Activated CD4-positive, alpha-beta T cell treated with anti-CD3 and anti-CD28 coated beads for 48 hours (primary cell): ENCODE measurements around the gene PRSS8.

Source experiments
- DNase-seq: peaks from one replicate; pipeline ENCODE4 v3.0.0-alpha.2; 2020

The PRSS8 gene

DNA sequence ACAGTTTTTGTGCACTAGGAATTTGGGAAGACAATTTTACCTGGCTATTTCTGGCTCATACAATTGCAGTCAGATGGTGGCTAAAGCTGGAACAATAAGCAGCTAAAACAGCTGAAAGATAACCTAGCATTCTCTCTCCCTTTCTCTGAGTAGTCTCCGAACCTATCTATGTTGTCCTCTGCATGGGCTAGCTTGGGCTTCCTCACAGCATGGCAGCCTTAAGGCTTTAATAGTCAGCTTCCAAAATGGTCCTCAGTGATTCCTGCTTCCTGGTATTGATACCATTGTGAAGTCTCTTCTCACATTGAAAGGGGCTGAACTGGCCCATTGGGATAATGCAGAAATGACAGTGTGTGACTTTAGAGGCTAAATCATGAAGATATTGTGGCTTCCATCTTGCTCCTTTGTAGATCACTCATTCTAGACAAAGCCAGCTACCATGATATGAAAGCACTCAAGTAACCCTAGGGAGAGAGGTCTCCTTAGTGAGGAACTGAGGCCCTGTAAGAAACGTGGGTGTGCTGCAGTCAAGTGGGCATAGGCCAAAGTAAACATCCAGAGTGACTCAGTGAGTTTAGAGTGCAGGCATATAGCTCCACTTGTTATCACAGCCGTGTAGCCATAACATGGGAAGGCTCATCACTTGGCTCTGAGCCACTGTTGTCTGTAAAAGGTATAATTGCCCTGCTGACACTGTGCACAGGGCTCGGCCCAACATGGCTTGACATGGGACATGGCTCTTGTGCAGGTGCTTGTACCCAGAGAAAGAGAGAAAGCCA lies 35.5 kb downstream of the PRSS8 start:
- no peak for DNase-seq

DNA sequence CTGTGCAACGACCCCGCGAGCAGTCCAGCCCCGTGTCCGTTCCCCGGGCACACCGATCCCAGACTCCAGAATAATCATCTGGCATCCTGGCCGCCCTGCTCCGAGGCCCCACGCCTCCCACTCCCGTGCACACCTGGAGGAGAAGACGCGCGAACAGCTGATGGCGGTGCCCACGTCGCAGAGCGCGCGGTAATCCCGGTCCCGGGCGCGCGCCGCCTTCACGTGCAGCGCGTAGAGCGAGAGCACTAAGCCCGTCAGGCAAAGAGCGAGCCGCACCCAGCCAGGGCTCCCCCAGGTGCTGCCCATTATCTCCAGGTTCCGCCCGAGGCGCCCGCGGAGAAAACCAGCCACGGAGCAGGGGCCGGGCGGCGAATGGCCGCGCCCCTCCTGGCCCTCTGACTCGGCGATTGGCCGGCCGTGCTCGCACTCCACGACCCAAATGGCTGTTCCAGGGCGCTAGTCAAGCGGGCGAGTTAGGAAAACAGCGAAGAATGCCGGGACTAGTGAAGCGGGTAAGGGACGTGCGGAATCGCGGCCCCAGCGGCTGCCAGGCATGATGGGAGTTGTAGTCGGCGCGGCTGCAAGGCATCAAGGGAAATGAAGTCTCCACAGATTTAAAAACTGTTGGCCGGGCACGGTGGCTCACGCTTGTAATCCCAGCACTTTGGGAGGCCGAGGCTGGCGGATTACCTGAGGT lies 41.0 kb downstream of the PRSS8 start, which contains the start of gene VKORC1:
VKORC1 (minus strand) TSS at position 374 of the 697 bp plus-strand sequence; CDS start at position 306, 68 bp downstream.
- peak; percentile 95 for DNase-seq

DNA sequence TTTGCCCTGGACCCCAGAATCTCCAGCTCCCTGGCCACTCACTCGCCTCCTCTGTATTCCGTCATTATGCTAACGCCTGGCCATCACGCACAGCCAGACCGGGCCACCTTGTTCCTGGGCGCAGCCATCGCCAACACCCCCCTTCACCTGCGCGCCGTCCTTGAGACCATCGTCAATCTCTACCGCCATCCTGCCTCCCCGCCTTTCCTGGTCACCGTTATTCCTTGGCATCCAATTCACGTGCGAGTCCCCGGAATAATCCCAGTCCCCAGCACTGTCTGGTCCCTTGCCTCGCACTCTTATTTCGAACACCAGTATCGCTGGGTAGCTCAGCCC lies 41.5 kb downstream of the PRSS8 start:
- no peak for DNase-seq

DNA sequence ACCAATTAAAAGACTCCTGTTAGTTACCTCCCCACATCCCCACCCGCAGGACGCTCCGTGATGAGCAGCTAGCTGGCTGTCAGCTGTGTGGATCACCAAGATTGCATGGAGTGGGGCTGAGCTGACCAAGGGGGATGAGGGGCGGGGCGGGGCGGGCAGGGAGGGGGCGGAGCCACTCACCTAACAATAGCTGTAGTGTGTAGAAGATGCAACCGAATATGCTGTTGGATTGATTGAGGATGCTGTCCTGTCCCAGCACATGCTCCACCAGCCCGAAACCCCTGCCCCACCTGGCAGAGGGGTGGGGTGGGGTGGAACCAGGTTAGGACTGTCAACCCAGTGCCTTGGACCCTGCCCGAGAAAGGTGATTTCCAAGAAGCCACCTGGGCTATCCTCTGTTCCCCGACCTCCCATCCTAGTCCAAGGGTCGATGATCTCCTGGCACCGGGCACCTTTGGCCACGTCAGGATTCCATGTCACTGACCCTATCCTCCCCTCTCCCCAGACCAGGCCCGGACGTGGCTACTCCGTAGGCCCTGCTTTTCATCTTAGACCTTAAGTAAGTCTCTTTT lies 42.3 kb downstream of the PRSS8 start:
- DNase-seq: no peak

DNA sequence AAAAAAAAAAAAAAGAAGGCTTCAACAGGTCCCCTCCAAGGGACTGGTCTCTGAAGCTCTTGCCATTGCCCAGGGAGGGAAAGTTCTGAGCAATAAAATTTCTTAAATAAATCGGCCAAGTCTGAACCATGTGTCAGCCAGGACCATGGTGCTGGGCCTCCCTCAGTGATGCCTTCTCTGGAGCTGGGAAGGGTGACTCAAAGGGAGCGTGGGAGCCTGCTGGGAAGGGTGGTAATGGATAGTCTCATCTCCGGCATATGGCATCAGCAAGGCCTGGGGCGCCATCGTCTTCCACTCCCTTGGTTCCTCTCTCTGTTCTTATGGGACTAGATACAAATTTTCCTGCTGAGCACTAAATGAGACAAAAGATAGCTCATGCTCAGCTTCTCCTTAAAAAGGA lies 43.2 kb downstream of the PRSS8 start:
- no peak for DNase-seq

DNA sequence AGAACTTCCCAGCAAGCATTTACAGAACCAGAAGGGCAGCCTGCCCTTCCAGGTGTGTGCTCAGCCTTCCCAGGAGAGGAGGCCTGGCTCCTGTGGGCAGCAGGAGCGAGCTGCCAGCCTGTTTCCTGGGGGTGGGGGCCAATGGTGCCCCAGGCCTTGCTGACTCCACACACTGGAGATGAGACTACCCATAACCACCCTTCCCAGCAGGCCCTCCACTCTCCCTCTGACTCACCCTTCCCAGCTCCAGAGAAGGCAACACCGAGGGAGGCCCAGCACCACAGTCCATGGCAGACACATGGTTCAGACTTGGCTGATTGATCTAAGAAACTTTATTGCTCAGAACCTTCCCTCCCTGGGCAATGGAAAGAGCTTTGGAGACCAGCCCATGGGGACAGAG lies 45.0 kb downstream of the PRSS8 start:
- DNase-seq: no peak

DNA sequence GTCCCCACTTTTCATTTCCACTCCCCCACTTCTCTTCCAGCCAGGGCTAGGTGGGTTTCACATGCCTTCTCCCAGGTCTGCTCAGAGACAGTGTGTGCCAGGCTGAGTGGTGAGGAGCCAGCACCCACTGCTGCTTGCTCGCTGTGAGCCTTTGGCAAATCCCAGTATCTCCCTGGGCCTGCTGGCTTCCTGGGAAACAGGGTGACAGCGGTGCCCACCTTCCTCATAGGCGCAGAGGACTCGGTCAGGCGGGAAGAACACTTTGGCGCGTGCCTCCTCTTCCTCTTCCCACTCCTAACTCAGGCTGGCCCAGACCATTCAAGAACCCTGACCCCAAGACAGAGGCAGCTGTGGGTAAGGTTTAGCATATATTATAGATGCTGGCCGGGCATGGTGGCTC lies 46.3 kb downstream of the PRSS8 start:
- no peak for DNase-seq

DNA sequence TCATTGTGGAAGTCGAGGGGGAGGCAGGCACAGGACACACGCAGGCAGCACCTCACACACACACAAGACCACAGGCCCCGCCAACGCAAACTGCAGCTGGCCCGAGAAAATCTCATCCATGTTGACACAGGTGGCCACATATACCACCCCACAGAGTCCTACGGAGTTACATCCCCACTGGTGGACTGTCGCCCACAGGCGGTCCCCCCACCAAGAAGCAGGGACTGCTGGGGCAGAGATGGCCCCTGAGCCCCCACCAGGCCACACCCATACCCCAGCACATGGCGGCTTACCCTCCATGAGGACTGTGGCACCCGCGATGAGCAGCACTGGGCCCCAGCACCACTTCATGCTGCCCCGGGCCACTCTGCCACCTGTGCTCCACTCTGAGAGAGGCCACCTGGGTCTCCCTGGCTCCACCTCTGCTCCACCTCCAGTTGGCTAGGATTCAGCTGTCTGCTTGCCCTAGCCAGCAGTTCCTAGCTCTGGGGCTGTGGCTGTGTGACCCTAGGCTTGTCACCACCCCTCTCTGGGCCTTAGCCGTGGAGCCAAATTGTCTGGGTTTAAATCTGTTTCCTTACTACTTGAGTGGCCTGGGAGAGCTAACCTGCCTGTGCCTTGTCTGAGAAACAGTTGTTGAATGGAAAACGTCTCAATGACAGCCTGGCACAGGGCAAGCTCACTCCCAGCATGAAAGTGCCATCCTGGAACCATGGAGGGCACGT lies 46.9 kb downstream of the PRSS8 start, which contains the start of gene PRSS53:
PRSS53 (minus strand) TSS at position 485 of the 725 bp plus-strand sequence; CDS start at position 351, 134 bp downstream.
- DNase-seq: no peak

DNA sequence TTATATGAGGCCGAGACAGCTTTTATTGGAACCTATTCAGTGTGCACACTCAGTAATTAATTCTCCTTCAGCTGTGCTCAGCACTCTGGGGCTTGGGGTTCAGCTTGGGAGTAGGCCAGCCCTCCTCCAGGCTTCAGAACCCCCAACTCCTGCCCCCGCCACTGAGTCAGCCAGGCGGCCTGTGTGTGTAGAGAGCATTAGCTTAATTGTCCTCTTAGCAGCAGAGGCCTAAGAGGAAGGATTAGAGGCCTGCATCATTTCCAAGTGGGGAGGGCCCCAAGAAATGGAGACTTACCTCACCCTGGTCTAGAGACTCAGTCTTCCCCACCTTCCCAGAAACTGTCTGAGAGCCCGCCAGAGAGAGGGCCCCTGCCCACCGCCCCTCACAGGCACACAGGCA lies 47.6 kb downstream of the PRSS8 start:
- no peak for DNase-seq

DNA sequence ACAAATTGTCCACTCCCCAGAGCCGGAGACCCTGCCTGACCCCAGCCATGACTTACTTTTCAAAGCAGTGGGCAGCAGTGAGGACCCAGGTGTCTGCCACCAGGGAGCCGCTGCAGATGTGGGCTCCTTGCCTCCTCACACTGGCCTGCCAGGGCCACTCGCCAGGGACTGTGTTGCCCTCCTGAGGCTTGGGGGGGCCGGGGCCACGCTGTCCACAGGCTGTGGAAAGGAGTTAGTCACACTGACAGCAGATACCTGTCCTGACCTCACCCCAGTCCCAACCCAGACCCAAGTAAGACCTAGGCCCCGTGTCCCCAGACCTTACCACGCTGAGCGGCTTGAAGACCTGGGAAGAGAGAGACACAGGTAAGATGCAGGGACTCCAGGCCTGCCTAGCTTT lies 48.0 kb downstream of the PRSS8 start:
- no peak for DNase-seq

DNA sequence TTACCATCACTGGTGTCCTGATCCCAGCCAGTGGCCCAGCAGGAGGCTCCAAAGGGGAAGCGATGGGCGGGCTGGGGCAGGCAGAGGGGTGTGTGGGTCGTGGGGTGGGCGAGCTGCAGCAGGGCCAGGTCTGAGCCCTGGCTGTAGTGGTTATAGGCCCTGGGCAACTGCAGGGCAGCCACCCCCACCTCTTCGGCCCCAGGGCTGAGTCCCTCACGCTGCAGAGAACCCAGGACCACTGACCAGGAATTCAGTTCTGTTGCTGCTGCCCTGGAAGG lies 49.0 kb downstream of the PRSS8 start:
- DNase-seq: no peak

DNA sequence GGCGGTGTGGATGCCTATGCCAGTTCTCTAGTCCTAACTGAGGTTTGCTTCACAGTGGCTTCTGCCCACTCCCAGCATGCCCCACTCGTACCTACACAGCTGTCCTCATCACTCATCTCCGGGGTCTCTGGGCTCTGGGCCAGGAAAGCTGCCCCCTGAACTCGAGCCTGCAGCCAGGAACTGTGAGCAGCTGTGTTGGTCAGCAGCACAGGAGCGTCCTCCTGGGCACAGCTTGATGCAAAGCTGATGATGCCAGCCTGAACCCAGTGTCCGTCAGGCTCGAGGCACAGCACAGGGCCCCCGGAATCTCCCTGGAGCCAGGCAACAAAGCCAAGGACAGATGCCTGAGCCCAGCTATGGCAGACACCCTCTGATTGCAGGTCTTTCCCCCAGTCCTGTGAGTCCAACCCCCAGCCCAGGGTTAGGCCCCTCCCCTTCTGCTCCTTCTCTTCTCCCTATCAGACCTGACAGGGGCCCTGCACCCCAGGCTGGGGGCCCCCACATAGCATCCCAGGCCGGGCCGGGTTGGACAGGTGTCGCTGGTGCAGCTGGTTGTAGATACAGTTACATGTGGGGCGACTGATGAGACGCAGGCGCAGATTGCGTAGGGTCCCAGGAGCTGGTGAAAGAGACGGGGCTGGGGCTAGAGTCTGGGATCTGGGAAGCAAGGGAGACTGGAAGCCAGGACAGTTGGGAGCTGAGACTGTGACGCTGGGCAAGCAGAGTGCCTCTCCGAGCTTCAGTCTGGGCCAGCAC lies 49.5 kb downstream of the PRSS8 start:
- DNase-seq: no peak

DNA sequence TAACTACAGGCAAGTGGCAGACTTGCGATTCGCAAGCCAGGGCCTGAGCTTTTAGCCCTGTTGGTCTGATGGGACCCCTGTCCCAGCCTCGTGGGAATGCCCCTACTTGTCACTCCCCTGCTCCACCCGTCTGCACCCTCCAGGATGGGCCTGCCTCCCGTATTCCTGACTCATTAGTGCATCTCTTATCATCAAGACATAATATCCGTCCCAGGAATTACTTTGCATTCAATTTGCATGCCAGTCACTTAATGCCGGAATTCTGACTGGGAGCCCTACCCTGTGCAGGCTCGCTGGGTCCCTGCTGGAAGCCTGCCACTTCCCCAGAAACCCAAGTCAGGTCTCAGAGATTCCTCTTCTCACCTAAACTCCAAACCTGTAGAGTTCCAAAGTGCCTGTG lies 50.1 kb downstream of the PRSS8 start:
- DNase-seq: no peak

DNA sequence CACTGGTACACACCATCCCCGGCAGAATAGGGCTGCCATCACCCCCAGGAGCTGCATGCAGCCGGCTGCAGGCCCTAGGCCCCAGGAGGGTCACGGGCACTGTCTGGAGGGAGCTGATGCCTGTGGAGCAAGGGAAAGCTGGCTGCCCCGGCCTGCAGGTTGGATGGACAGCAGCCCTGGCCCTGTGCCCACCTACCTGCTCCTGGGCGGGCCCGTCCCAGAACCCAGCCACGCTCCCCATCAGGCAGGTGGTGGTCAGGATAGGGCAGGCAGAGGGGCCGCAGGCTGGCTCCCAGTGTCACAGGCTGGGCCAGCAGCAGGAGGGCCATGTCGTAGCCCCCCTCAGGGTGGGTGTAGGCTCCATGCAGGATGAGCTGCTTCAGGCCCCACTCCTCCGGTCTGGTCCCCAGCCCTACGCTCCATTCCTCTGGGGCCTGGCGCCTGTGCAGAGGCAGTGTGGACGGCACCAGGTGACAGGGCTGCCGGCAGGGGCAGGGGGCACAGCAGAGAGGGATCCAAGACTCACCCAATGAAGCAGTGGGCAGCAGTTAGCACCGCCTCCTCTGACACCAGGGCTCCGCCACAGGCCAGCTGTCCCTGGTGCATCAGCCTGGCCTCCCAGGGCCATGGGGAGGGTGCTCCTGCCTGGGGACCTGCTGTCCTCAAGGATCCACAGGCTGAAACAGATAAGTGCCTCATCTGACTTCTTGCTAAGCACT lies 50.8 kb downstream of the PRSS8 start:
- DNase-seq: no peak

DNA sequence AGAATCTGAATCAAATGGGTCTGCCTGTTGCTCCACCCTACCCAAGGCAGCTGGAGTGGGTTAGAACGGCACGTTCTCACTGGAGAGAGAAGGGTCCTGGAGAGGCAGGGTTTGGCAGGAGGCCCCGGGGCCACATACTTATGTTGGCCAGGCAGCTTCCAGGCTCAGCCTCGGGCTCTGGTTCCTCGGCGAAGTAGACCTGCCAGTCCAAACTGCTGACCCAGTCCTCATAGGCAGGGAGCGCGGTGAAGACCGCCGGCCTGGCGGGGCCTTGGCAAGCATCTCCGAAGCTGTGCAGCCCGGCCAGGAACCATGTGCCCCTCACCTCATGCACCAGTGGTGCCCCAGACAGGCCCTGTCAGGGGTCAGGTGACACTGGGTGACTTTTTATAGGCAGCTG lies 51.5 kb downstream of the PRSS8 start:
- DNase-seq: no peak

DNA sequence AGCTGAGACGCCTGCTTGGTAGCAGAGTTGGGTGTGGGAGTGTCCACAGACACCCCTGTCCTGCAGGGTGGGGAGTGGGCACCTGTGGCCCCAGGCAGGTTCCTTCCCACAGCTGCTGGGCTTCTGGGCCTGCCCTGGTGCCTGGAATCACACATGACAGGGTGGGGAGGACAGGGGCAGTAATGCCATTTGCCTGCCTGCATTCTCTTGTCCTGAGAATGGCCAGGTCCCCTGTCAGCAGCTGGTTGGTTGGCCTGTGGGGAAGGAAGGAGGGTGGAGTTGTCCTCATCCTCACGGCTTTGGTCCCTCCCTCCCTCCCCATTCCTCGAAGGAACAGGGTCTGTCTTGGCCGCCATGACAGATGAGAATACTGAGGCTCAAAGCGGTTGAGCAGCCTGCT lies 52.0 kb downstream of the PRSS8 start:
- DNase-seq: no peak

DNA sequence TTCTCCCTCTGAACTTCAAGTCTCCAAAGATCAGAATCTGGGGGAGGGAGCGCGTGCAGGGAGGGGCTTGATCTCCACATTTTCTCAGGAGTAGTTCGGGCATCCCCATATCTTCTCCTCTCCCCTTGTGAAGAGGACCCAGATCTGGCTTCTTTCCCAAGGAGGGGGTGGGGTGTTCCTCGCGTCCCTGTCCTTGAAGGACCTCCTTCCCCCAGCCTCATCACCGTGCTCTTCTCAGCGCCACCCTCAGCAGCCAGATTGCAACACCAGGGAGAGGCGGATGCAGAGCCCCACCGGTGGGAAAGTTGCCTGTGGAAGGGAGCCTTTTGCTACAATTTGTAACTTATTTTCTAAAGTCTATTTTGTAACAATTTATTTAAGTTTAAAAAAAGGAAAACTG lies 52.4 kb downstream of the PRSS8 start:
- DNase-seq: no peak

DNA sequence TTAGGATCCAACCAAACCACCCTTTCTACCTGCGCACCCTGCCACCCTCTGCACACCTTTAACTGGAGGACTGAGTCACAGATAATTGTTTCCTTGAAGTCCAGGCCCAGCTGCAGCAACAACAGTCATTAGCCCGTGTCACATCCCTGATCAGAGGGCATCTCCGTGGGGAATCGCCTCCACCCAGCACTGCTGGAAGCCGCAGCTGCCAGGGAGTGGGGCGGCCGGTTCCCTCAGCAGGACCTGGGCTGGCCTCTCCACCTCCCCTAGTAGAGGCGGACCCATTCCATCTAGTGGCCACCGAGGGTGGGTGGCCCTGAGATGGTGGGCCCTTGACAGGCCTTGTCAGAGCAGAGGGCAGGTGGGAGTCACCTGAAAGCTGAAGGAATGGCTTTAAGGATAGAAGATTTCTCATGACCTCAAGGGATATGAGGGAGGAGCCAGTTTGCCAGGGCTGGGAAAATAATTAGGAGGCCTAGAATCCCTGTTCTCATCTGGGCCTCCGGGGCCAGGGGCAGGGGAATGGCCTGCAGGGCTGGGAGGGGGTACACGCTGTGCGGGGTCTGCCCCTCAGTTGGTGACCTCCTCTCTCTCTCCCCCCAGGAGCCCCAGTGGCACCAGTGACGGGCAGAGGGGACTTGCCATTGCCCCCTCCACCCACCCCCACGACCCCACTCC lies 53.0 kb downstream of the PRSS8 start:
- no peak for DNase-seq
